ENCODE results near the gene ZNF155. TPM values are rescaled to one million over a fixed set of nuclear protein-coding genes. Genes with fewer than 3 reads are reported as not detected.

Gene ZNF155
- total RNA-seq, 1 experiment from 2014 or later: 10.1 TPM

GRCh38 chr19:43934985-43935708 lies 48.8 kb upstream of the ZNF155 start, which contains the start of gene ZNF45:
Gene ZNF45, minus strand, starts transcription at chr19:43935282. Its CDS starts 13,097 bp downstream, at chr19:43922185.
- no peak within 1 kb of the TSS for H4K5ac ChIP-seq (ENCODE audit: insufficient read length, low read depth, low read length)
- H3K27ac Mint-ChIP-seq: peak within 1 kb of the TSS; percentile 90 to 98 (median 94); a peak in 6 of 7 replicates
- H3K23me2 ChIP-seq (ENCODE audit: insufficient read length, low read depth, low read length, poor library complexity, severe bottlenecking): no peaks in the 10 kb centered on the region
- no peaks in the 10 kb centered on the region for H3K4me1 ChIP-seq (ENCODE audit: insufficient read depth, low read length)
- H2BK12ac ChIP-seq (ENCODE audit: insufficient read length, low read depth, low read length): no peak within 1 kb of the TSS
- H4K20me1 ChIP-seq (ENCODE audit: control insufficient read depth, insufficient read depth, insufficient read length): no peaks in the 10 kb centered on the region
- H3K79me2 ChIP-seq (ENCODE audit: insufficient read depth, low read length): no peaks in the 10 kb centered on the region
- H2BK5ac ChIP-seq (ENCODE audit: insufficient read length, low read length): no peak within 1 kb of the TSS
- peaks cover 11 to 33% (median 22%) of the 10 kb centered on the region in 3 experiments; a peak in 6 of 7 replicates for H3K36me3 Mint-ChIP-seq (ENCODE audit: insufficient read depth in 1 of 3, low read depth in 3 of 3)
- H4K8ac ChIP-seq (replicated peaks; ENCODE audit: insufficient read length, low read depth, low read length): no peak within 1 kb of the TSS
- 0 out of 2 replicates have a peak within 1 kb of the TSS, but pooled peaks have one; percentile 47 for H3K14ac ChIP-seq (ENCODE audit: insufficient read depth, low read length)
- H2BK20ac ChIP-seq (ENCODE audit: low read depth, low read length, poor library complexity, severe bottlenecking): no peak within 1 kb of the TSS
- H3K9me3 ChIP-seq (ENCODE audit: control insufficient read depth, low read depth, low read length): no peaks in the 10 kb centered on the region
- H3K56ac ChIP-seq (ENCODE audit: insufficient read length, low read depth, low read length): no peak within 1 kb of the TSS
- no peak within 1 kb of the TSS for H2AK5ac ChIP-seq (ENCODE audit: insufficient read length, low read length)
- H4K91ac ChIP-seq (ENCODE audit: insufficient read length, low read depth, low read length): no peak within 1 kb of the TSS
- H3K27me3 ChIP-seq (ENCODE audit: insufficient read depth, low read length): no peaks in the 10 kb centered on the region
- peaks cover 5 to 17% of the 10 kb centered on the region in 2 experiments for H3K9me3 Mint-ChIP-seq
- DNase-seq: peak; percentile 86
- peaks cover 7 to 8% of the 10 kb centered on the region in 2 experiments for H3K4me1 Mint-ChIP-seq
- peaks cover 16% of the 10 kb centered on the region for H3K27me3 Mint-ChIP-seq (ENCODE audit: low read depth)
- H2AFZ ChIP-seq (ENCODE audit: low read length): peak within 1 kb of the TSS; percentile 99
- TF ChIP-seq CTCF (conservative IDR thresholded peaks at IDR 0.05): no peak
- H3K27ac ChIP-seq (ENCODE audit: insufficient read length, low read depth, low read length): no peak within 1 kb of the TSS
- no peak within 1 kb of the TSS for H3K23ac ChIP-seq (ENCODE audit: insufficient read length, low read depth, low read length)
- H3K18ac ChIP-seq (ENCODE audit: insufficient read length, low read depth, low read length): no peak within 1 kb of the TSS
- no peaks in the 10 kb centered on the region for H3K79me1 ChIP-seq (ENCODE audit: insufficient read depth, low read depth, low read length, poor library complexity, severe bottlenecking)
- no peak within 1 kb of the TSS for H3K4ac ChIP-seq (ENCODE audit: low read depth, low read length)
- no peak within 1 kb of the TSS for H2BK15ac ChIP-seq (ENCODE audit: low read depth, low read length)
- H3T11ph ChIP-seq (ENCODE audit: low read length): no peak within 1 kb of the TSS
- H3K9ac ChIP-seq (ENCODE audit: extremely low read depth, insufficient read length, low read length): peak within 1 kb of the TSS; percentile 80
- peak within 1 kb of the TSS; percentile 84 for H3K4me2 ChIP-seq (ENCODE audit: insufficient read depth, insufficient read length, low read length)
- peak within 1 kb of the TSS; percentile 94 to 96 for H3K4me3 Mint-ChIP-seq
- H2BK120ac ChIP-seq (ENCODE audit: low read depth, low read length, poor library complexity, severe bottlenecking): no peak within 1 kb of the TSS
- WGBS (ENCODE audit: extremely low coverage, insufficient read length, low lambda C conversion rate): no CpG with 5 or more reads among the region's 42 CpGs
